Duodenal mucosa (tissue), 2 donors: ENCODE data around the gene WDR76.

Experiments used
- H3K27ac ChIP-seq: one replicate; pipeline ENCODE4 v1.7.0; 2013; ENCODE audit warnings: low read depth, low read length
- H3K27me3 ChIP-seq, 2 donors: one replicate each; pipeline ENCODE4 v1.7.0; 2013; ENCODE audit warnings: low read length in 2 of 2, control low read depth in 1 of 2; ENCODE audit not compliant: insufficient read depth in 2 of 2, control insufficient read depth in 1 of 2
- H3K36me3 ChIP-seq, 2 donors: one replicate each; pipeline ENCODE4 v1.7.0; 2013; ENCODE audit warnings: low read length in 2 of 2, control low read depth in 1 of 2; ENCODE audit not compliant: insufficient read depth in 2 of 2, control insufficient read depth in 1 of 2
- H3K4me1 ChIP-seq, 2 donors: one replicate each; pipeline ENCODE4 v1.7.0; 2013; ENCODE audit warnings: low read length in 2 of 2, control low read depth in 1 of 2; ENCODE audit not compliant: insufficient read depth in 2 of 2, control insufficient read depth in 1 of 2
- H3K4me3 ChIP-seq, 2 donors: one replicate each; pipeline ENCODE4 v1.7.0; 2013; ENCODE audit warnings: low read length in 2 of 2, low read depth in 1 of 2
- H3K9ac ChIP-seq, 2 donors: one replicate each; pipeline ENCODE4 v1.7.0; 2013; ENCODE audit warnings: low read length in 2 of 2, low read depth in 1 of 2
- H3K9me3 ChIP-seq, 2 donors: one replicate each; pipeline ENCODE4 v1.7.0; 2013; ENCODE audit warnings: low read length in 2 of 2, control low read depth in 1 of 2; ENCODE audit not compliant: control insufficient read depth in 1 of 2

The WDR76 gene

GRCh38 chr15:43876872-43877271 is 50.1 kb downstream of the WDR76 start:
- Histone ChIP-seq H3K4me3 (no peak overlapping the region), H3K27ac (no peak overlapping the region), H3K27me3 (no peaks in the 10 kb centered on the region), H3K9me3 (no peaks in the 10 kb centered on the region), H3K36me3 (no peaks in the 10 kb centered on the region), H3K9ac (no peak overlapping the region), H3K4me1 (no peaks in the 10 kb centered on the region)

GRCh38 chr15:43877371-43877770 is 50.6 kb downstream of the WDR76 start:
- H3K27me3 ChIP-seq = no peaks in the 10 kb centered on the region
- no peaks in the 10 kb centered on the region for H3K36me3 ChIP-seq
- no peak overlapping the region for H3K4me3 ChIP-seq
- no peak overlapping the region for H3K9ac ChIP-seq
- H3K27ac ChIP-seq = no peak overlapping the region
- no peaks in the 10 kb centered on the region for H3K4me1 ChIP-seq
- H3K9me3 ChIP-seq = no peaks in the 10 kb centered on the region

GRCh38 chr15:43878446-43878845 is 51.6 kb downstream of the WDR76 start:
- Histone ChIP-seq H3K9me3 (no peaks in the 10 kb centered on the region), H3K9ac (no peak overlapping the region), H3K36me3 (no peaks in the 10 kb centered on the region), H3K27ac (no peak overlapping the region), H3K4me1 (no peaks in the 10 kb centered on the region), H3K4me3 (no peak overlapping the region), H3K27me3 (no peaks in the 10 kb centered on the region)

GRCh38 chr15:43879386-43880355 is 52.9 kb downstream of the WDR76 start:
- Histone ChIP-seq H3K27ac (no peak overlapping the region), H3K4me1 (no peaks in the 10 kb centered on the region), H3K27me3 (no peaks in the 10 kb centered on the region), H3K36me3 (no peaks in the 10 kb centered on the region), H3K4me3 (no peak overlapping the region), H3K9me3 (no peaks in the 10 kb centered on the region), H3K9ac (no peak overlapping the region)

GRCh38 chr15:43880406-43881194 is 53.8 kb downstream of the WDR76 start:
- H3K27me3 ChIP-seq = no peaks in the 10 kb centered on the region
- no peaks in the 10 kb centered on the region for H3K36me3 ChIP-seq
- H3K4me3 ChIP-seq = no peak overlapping the region
- no peak overlapping the region for H3K27ac ChIP-seq
- no peaks in the 10 kb centered on the region for H3K4me1 ChIP-seq
- no peak overlapping the region for H3K9ac ChIP-seq
- no peaks in the 10 kb centered on the region for H3K9me3 ChIP-seq

GRCh38 chr15:43881245-43881644 is 54.4 kb downstream of the WDR76 start:
- no peaks in the 10 kb centered on the region for H3K36me3 ChIP-seq
- H3K27me3 ChIP-seq = no peaks in the 10 kb centered on the region
- no peak overlapping the region for H3K9ac ChIP-seq
- no peaks in the 10 kb centered on the region for H3K9me3 ChIP-seq
- no peak overlapping the region for H3K4me3 ChIP-seq
- H3K4me1 ChIP-seq = no peaks in the 10 kb centered on the region
- H3K27ac ChIP-seq = no peak overlapping the region

- no peaks in the 10 kb centered on the region for H3K4me1 ChIP-seq
- no peak overlapping the region for H3K9ac ChIP-seq
- H3K4me3 ChIP-seq = no peak overlapping the region
- no peak overlapping the region for H3K27ac ChIP-seq
- H3K9me3 ChIP-seq = no peaks in the 10 kb centered on the region
- no peaks in the 10 kb centered on the region for H3K27me3 ChIP-seq
- H3K36me3 ChIP-seq = no peaks in the 10 kb centered on the region
Measured at GRCh38 chr15:43881944-43882343, 55.1 kb downstream of the WDR76 start.

- H3K27me3 ChIP-seq = no peaks in the 10 kb centered on the region
- H3K4me1 ChIP-seq = peaks cover 3 to 5% of the 10 kb centered on the region in 2 donors
- no peak overlapping the region for H3K9ac ChIP-seq
- no peaks in the 10 kb centered on the region for H3K36me3 ChIP-seq
- H3K27ac ChIP-seq = no peak overlapping the region
- H3K9me3 ChIP-seq = no peaks in the 10 kb centered on the region
- no peak overlapping the region for H3K4me3 ChIP-seq
Measured at GRCh38 chr15:43883571-43883970, 56.8 kb downstream of the WDR76 start.

GRCh38 chr15:43886558-43886957 is 59.8 kb downstream of the WDR76 start:
- no peak overlapping the region for H3K9ac ChIP-seq
- no peaks in the 10 kb centered on the region for H3K36me3 ChIP-seq
- H3K9me3 ChIP-seq = no peaks in the 10 kb centered on the region
- H3K27me3 ChIP-seq = no peaks in the 10 kb centered on the region
- no peak overlapping the region for H3K4me3 ChIP-seq
- H3K4me1 ChIP-seq = peaks cover 15 to 24% of the 10 kb centered on the region in 2 donors
- H3K27ac ChIP-seq = no peak overlapping the region

GRCh38 chr15:43887901-43888300 is 61.1 kb downstream of the WDR76 start:
- Histone ChIP-seq H3K36me3 (no peaks in the 10 kb centered on the region), H3K9ac (no peak overlapping the region), H3K9me3 (no peaks in the 10 kb centered on the region), H3K4me3 (no peak overlapping the region), H3K4me1 (peaks cover 15 to 24% of the 10 kb centered on the region in 2 donors), H3K27ac (no peak overlapping the region), H3K27me3 (no peaks in the 10 kb centered on the region)
